Activated CD4-positive, alpha-beta memory T cell treated with anti-CD3 and anti-CD28 coated beads for 36 hours (primary cell): ENCODE measurements around the gene CFAP65. TPM values are rescaled to one million over a fixed set of nuclear protein-coding genes. Genes with fewer than 3 reads are reported as not detected.

Source experiments
- CTCF ChIA-PET: fragments of 350-600 bp; sonication (Branson Sonifier 250); formaldehyde crosslinking; loops from one replicate; lab custom pipeline; 2021; ENCODE audit warnings: antibody characterized with exemption, inconsistent platforms; lab: Charles Lee
- POLR2A ChIA-PET: fragments of 350-600 bp; sonication (Branson Sonifier 250); formaldehyde crosslinking; loops from one replicate; lab custom pipeline; 2021; ENCODE audit warnings: antibody characterized with exemption; lab: Charles Lee
- DNase-seq: peaks from one replicate; pipeline ENCODE4 v3.0.0-alpha.2; 2020
- H3K27ac Mint-ChIP-seq: one replicate; pipeline ENCODE4 v1.8.0; 2021; ENCODE audit warnings: mixed read lengths
- H3K27me3 Mint-ChIP-seq: one replicate; pipeline ENCODE4 v1.8.0; 2021; ENCODE audit warnings: mixed read lengths
- H3K36me3 Mint-ChIP-seq: one replicate; pipeline ENCODE4 v1.8.0; 2021; ENCODE audit warnings: mixed read lengths
- H3K4me1 Mint-ChIP-seq: one replicate; pipeline ENCODE4 v1.8.0; 2021; ENCODE audit warnings: low read depth, mixed read lengths
- H3K4me3 Mint-ChIP-seq: one replicate; pipeline ENCODE4 v1.8.0; 2021; ENCODE audit warnings: mild to moderate bottlenecking, mixed read lengths
- H3K9me3 Mint-ChIP-seq: one replicate; pipeline ENCODE4 v1.8.0; 2021; ENCODE audit warnings: mixed read lengths
- intact Hi-C: fragments of 100-400 bp; cut with micrococcal nuclease; formaldehyde crosslinking; loops from one replicate; pipeline ENCODE4 v1.15.1; 2023
- total RNA-seq, 2 experiments: library from RNA; stranded (reverse); gene quantifications; one replicate each; pipeline ENCODE4 v1.2.3, GENCODE V29; 2021

The CFAP65 gene
- total RNA-seq, 2 experiments from 2014 or later = not detected

- intact Hi-C loops = no loop called here
- no peak within 1 kb of the TSS for H3K27ac Mint-ChIP-seq
- H3K4me1 Mint-ChIP-seq = peaks cover 2% of the 10 kb centered on the region
- H3K27me3 Mint-ChIP-seq = peaks cover 78% of the 10 kb centered on the region
- H3K36me3 Mint-ChIP-seq = no peaks in the 10 kb centered on the region
- H3K9me3 Mint-ChIP-seq = no peaks in the 10 kb centered on the region
- H3K4me3 Mint-ChIP-seq = no peak within 1 kb of the TSS
- ChIA-PET POLR2A (no interaction called here), CTCF (interaction anchor here (0.9 to 6.0 kb wide), 14 partner anchors 8 to 224 kb away, joined by 3 to 111 read pairs (median 10); partner anchors contain the start of gene FEV)
- DNase-seq = peak; percentile 35
Measured at GRCh38 chr2:218993345-218994315, 47.7 kb downstream of the CFAP65 start, which contains the start of gene CRYBA2. Gene CRYBA2 (minus strand): TSS chr2:218993422. CDS start chr2:218993176, 246 bp downstream.

GRCh38 chr2:218992703-218993344 lies 48.5 kb downstream of the CFAP65 start:
- intact Hi-C loops = no loop called here
- Mint-ChIP-seq H3K9me3 (no peaks in the 10 kb centered on the region), H3K36me3 (no peaks in the 10 kb centered on the region), H3K27ac (no peak overlapping the region), H3K4me3 (no peak overlapping the region), H3K4me1 (peaks cover 2% of the 10 kb centered on the region), H3K27me3 (peaks cover 72% of the 10 kb centered on the region)
- ChIA-PET CTCF (interaction anchor here (0.7 to 6.0 kb wide), 5 partner anchors 9 to 65 kb away, joined by 3 to 111 read pairs (median 3); partner anchors contain the start of genes CFAP65 and FEV), POLR2A (no interaction called here)
- no peak for DNase-seq

- Mint-ChIP-seq H3K4me1 (peaks cover 2% of the 10 kb centered on the region), H3K27me3 (peaks cover 74% of the 10 kb centered on the region), H3K4me3 (no peak overlapping the region), H3K27ac (no peak overlapping the region), H3K36me3 (no peaks in the 10 kb centered on the region), H3K9me3 (no peaks in the 10 kb centered on the region)
- DNase-seq = no peak
- ChIA-PET POLR2A (no interaction called here), CTCF (interaction anchor here (0.7 to 6.0 kb wide), 4 partner anchors 10 to 66 kb away, joined by 3 to 111 read pairs (median 3); partner anchors contain the start of genes CFAP65 and FEV)
- intact Hi-C loops = no loop called here
Measured at GRCh38 chr2:218992196-218992595, 49.1 kb downstream of the CFAP65 start.

- intact Hi-C loops = no loop called here
- no peak for DNase-seq
- ChIA-PET POLR2A (no interaction called here), CTCF (interaction anchor here (0.6 to 6.0 kb wide), 5 partner anchors 9 to 295 kb away, joined by 3 to 111 read pairs (median 3); partner anchors contain the start of genes CFAP65 and FEV)
- Mint-ChIP-seq H3K27ac (no peak overlapping the region), H3K36me3 (no peaks in the 10 kb centered on the region), H3K27me3 (peaks cover 75% of the 10 kb centered on the region), H3K9me3 (no peaks in the 10 kb centered on the region), H3K4me1 (peaks cover 2% of the 10 kb centered on the region), H3K4me3 (no peak overlapping the region)
Measured at GRCh38 chr2:218991674-218992168, 49.6 kb downstream of the CFAP65 start.

DNA sequence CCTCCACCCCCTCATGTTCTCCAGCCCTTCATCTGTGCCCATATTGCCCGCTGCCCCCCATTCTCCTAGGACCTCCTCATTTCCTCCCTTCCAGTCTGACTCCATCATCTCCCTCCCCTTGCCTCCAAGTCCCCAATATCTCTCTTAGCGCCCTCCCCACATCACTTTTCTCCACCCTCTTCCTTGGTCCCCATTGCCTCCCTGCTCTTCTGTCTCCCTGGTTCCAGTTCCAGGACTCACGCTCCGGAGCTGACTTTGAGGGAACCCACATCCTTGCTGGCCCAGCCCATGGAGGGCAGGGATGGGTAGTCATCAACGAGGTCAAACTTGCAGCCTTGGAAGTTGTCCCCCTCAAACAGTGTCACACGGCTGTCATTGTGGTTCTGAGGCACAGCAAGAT lies 50.7 kb downstream of the CFAP65 start:
- no peaks in the 10 kb centered on the region for H3K9me3 Mint-ChIP-seq
- DNase-seq = no peak
- peaks cover 2% of the 10 kb centered on the region for H3K4me1 Mint-ChIP-seq
- H3K36me3 Mint-ChIP-seq = no peaks in the 10 kb centered on the region
- ChIA-PET POLR2A (no interaction called here), CTCF (interaction anchor here (0.6 to 3.2 kb wide), 4 partner anchors 10 to 114 kb away, joined by 3 to 17 read pairs (median 4); partner anchors contain the start of gene CDK5R2)
- H3K4me3 Mint-ChIP-seq = no peak overlapping the region
- H3K27me3 Mint-ChIP-seq = peaks cover 77% of the 10 kb centered on the region
- intact Hi-C loops = no loop called here
- no peak overlapping the region for H3K27ac Mint-ChIP-seq

- H3K27me3 Mint-ChIP-seq = peaks cover 74% of the 10 kb centered on the region
- no peak overlapping the region for H3K4me3 Mint-ChIP-seq
- H3K36me3 Mint-ChIP-seq = no peaks in the 10 kb centered on the region
Measured at GRCh38 chr2:218990052-218990451, 51.3 kb downstream of the CFAP65 start.

GRCh38 chr2:218988650-218989049 lies 52.7 kb downstream of the CFAP65 start:
- intact Hi-C loops = no loop called here
- peaks cover 7% of the 10 kb centered on the region for H3K4me1 Mint-ChIP-seq
- H3K27me3 Mint-ChIP-seq = peaks cover 73% of the 10 kb centered on the region
- ChIA-PET CTCF (interaction anchor here (0.9 to 3.2 kb wide), 4 partner anchors 8 to 223 kb away, joined by 3 to 17 read pairs (median 5); no protein-coding TSS in a partner anchor), POLR2A (interaction anchor here (0.5 kb wide), 1 partner anchor 47 kb away, joined by 4 read pairs; no protein-coding TSS in a partner anchor)
- H3K4me3 Mint-ChIP-seq = no peak overlapping the region
- H3K27ac Mint-ChIP-seq = no peak overlapping the region
- H3K9me3 Mint-ChIP-seq = no peaks in the 10 kb centered on the region
- DNase-seq = no peak
- H3K36me3 Mint-ChIP-seq = no peaks in the 10 kb centered on the region

More at GRCh38 chr2:218990052-218990451, 51.3 kb downstream of the CFAP65 start:
- no peak overlapping the region for H3K27ac Mint-ChIP-seq
- DNase-seq = no peak
- ChIA-PET POLR2A (no interaction called here), CTCF (interaction anchor here (0.6 to 3.2 kb wide), 5 partner anchors 10 to 114 kb away, joined by 3 to 17 read pairs (median 5); partner anchors contain the start of gene CDK5R2)
- H3K4me1 Mint-ChIP-seq = peaks cover 2% of the 10 kb centered on the region
- no peaks in the 10 kb centered on the region for H3K9me3 Mint-ChIP-seq
- intact Hi-C loops = no loop called here

- intact Hi-C loops = no loop called here
- no peak overlapping the region for H3K27ac Mint-ChIP-seq
- POLR2A ChIA-PET = interaction anchor here (0.5 kb wide), 1 partner anchor 47 kb away, joined by 4 read pairs; no protein-coding TSS in a partner anchor
Measured at GRCh38 chr2:218988164-218988563, 53.2 kb downstream of the CFAP65 start.

GRCh38 chr2:218986148-218986761 lies 55.1 kb downstream of the CFAP65 start:
- Mint-ChIP-seq H3K4me3 (no peak overlapping the region), H3K36me3 (no peaks in the 10 kb centered on the region), H3K27ac (no peak overlapping the region), H3K27me3 (peaks cover 77% of the 10 kb centered on the region), H3K9me3 (no peaks in the 10 kb centered on the region), H3K4me1 (peaks cover 19% of the 10 kb centered on the region)
- DNase-seq = no peak
- intact Hi-C loops = no loop called here
- CTCF ChIA-PET = no interaction called here
- POLR2A ChIA-PET = no interaction called here

More at GRCh38 chr2:218988164-218988563, 53.2 kb downstream of the CFAP65 start:
- CTCF ChIA-PET = interaction anchor here (0.9 to 3.2 kb wide), 3 partner anchors 8 to 223 kb away, joined by 3 to 17 read pairs (median 4); no protein-coding TSS in a partner anchor
- Mint-ChIP-seq H3K27me3 (peaks cover 77% of the 10 kb centered on the region), H3K36me3 (no peaks in the 10 kb centered on the region), H3K4me3 (no peak overlapping the region), H3K4me1 (peaks cover 9% of the 10 kb centered on the region), H3K9me3 (no peaks in the 10 kb centered on the region)
- no peak for DNase-seq

DNA sequence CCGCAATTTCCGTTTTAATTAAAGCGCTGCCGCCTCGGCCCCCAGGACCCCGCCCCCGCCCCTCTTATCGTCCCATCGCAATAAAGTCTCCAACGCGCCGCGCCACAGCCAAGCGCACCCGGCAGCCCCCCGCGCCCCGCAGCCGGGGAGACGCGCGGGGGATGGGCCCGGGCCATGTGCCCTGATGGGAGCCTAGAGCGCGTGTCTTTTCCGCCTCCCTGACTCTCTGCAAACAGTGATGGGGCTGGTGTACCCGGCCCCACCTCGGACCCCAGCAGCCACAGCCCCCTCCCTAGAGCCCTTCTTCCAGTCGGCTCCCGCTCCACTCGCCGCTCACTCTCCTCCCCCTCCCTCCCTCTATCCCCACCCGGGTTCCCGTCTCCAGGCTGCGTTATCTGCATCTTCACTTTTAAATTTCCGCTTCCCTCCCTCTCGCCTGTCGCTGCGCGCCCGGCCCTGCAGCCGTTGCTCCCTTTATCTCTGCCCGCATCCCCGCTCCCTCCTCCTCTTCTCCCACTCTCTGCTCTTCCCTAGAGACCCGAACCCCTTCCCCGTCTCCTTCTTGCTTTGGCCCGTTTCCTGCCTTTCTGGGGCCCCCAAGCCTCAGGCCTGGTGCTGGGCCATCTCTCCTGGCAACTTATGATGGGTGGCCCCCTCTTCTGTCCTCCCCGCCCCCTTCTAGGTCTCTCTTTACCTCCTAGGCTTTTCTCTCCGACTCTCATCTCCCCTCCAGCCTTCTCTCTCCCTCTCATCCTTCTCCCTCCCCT lies 55.8 kb downstream of the CFAP65 start:
- no peaks in the 10 kb centered on the region for H3K9me3 Mint-ChIP-seq
- H3K27me3 Mint-ChIP-seq = peaks cover 75% of the 10 kb centered on the region
- H3K4me3 Mint-ChIP-seq = no peak overlapping the region
- peaks cover 24% of the 10 kb centered on the region for H3K4me1 Mint-ChIP-seq
- H3K27ac Mint-ChIP-seq = no peak overlapping the region
- intact Hi-C loops = no loop called here
- ChIA-PET POLR2A (no interaction called here), CTCF (interaction anchor here (1.0 to 6.1 kb wide), 3 partner anchors 9 to 93 kb away, joined by 4 to 111 read pairs (median 6); partner anchors contain the start of gene CRYBA2)
- H3K36me3 Mint-ChIP-seq = no peaks in the 10 kb centered on the region
- no peak for DNase-seq
